Tibial nerve (tissue), 4 donors: ENCODE measurements around the gene LATS2. TPM values are rescaled to one million over a fixed set of nuclear protein-coding genes. Genes with fewer than 3 reads are reported as not detected.
"Not testable (repeated sequence)": the region's sequence is repeated elsewhere in the genome, so short reads cannot be mapped to it uniquely, and the experiment has no call there.

Source experiments
- DNase-seq, 2 donors: peaks; one replicate each; pipeline ENCODE4 v3.0.0-alpha.2; 2019; ENCODE audit warnings: low spot score in 2 of 2
- H3K27ac ChIP-seq, 4 donors: fragments of 200-600 bp; sonication (generic) in 3 of 4; one replicate each; pipeline ENCODE4 v1.5.1; 2017 to 2019; ENCODE audit warnings: mild to moderate bottlenecking in 1 of 4
- H3K27me3 ChIP-seq, 2 donors: fragments of 200-600 bp; sonication (generic) in 1 of 2; one replicate each; pipeline versions ENCODE4 v1.5.1 to v1.6.0; 2017 to 2019
- H3K36me3 ChIP-seq, 3 donors: fragments of 200-600 bp; sonication (generic); one replicate each; pipeline ENCODE4 v1.5.1; 2018 to 2019
- H3K4me1 ChIP-seq, 4 donors: fragments of 200-600 bp; sonication (generic) in 3 of 4; one replicate each; pipeline ENCODE4 v1.5.1; 2017 to 2019
- H3K4me3 ChIP-seq, 4 donors: fragments of 200-600 bp; sonication (generic) in 3 of 4; one replicate each; pipeline ENCODE4 v1.5.1; 2017 to 2019; ENCODE audit warnings: mild to moderate bottlenecking in 1 of 4, moderate library complexity in 1 of 4
- H3K9me3 ChIP-seq, 4 donors: fragments of 200-600 bp; sonication (generic) in 3 of 4; one replicate each; pipeline ENCODE4 v1.5.1; 2017 to 2019
- EP300 ChIP-seq, 2 donors: sonication (generic); formaldehyde crosslinking; IDR thresholded peaks; one replicate each; pipeline ENCODE4 v1.6.1; 2017; ENCODE audit warnings: antibody characterized with exemption in 2 of 2, mild to moderate bottlenecking in 1 of 2
- POLR2A ChIP-seq, 2 donors: fragments of 450-650 bp; IDR thresholded peaks; one replicate each; pipeline ENCODE4 v1.6.1; 2017; ENCODE audit warnings: antibody characterized with exemption in 2 of 2, mild to moderate bottlenecking in 2 of 2, moderate library complexity in 2 of 2
- WGBS, 2 donors: methylation state at CpG; one replicate each; pipeline ENCODE4 v1.1.5; 2018; 5-methylcytosine and 5-hydroxymethylcytosine counted together
- total RNA-seq, 4 donors: library from RNA; depleted of rRNA; stranded (reverse); fragments of >200 nt; gene quantifications; one replicate each; pipeline ENCODE4 v1.1.0, GENCODE V29; 2016
- TF ChIP-seq, protein P1 (sequence below), 5 experiments: fragments of 200-600 bp in 3 of 5; fragments of 450-650 bp in 2 of 5; sonication (generic) in 3 of 5; IDR thresholded peaks; one replicate each; pipeline ENCODE4 v1.5.1; 2016 to 2019; ENCODE audit warnings: antibody characterized with exemption in 5 of 5, mild to moderate bottlenecking in 3 of 5, moderate library complexity in 2 of 5

The LATS2 gene
- total RNA-seq, 4 donors from 2014 or later = 40.2 to 49.4 (median 42.3) TPM

DNA sequence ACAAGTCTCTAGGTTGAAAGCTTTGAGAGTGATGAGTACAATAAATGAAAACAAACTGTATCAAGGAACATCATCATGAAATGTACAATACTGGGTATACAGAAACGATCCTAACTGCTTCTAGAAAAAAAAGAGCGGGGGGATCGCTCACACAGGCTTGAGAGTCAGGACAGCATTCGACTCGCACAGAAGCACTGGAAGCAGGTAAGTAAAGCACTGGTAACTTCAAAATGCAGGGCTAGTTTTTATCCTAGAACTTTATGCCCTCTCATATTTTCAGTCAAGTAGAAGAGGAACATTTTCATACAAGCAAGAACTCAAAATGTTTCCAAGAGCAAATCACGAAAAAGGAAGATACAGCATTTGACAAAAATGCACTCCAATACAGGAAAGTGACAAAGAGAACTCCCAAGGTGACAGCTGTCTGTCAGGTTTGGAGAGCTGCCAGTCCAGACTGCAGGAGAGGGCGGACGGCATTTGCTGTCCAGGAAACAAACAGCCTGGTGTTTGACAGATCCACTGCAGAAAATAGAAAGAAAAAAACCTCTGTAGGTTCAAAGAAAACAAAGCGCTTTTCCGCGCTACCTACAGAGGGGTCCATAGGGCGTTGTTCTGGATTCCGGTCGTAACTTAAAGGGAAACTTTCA, 100.6 kb downstream of the LATS2 start:
- Histone ChIP-seq H3K27ac (no peak overlapping the region), H3K4me1 (no peaks in the 10 kb centered on the region), H3K27me3 (no peaks in the 10 kb centered on the region), H3K9me3 (no peaks in the 10 kb centered on the region), H3K36me3 (no peaks in the 10 kb centered on the region), H3K4me3 (no peak overlapping the region)
- TF ChIP-seq, protein P1, sequence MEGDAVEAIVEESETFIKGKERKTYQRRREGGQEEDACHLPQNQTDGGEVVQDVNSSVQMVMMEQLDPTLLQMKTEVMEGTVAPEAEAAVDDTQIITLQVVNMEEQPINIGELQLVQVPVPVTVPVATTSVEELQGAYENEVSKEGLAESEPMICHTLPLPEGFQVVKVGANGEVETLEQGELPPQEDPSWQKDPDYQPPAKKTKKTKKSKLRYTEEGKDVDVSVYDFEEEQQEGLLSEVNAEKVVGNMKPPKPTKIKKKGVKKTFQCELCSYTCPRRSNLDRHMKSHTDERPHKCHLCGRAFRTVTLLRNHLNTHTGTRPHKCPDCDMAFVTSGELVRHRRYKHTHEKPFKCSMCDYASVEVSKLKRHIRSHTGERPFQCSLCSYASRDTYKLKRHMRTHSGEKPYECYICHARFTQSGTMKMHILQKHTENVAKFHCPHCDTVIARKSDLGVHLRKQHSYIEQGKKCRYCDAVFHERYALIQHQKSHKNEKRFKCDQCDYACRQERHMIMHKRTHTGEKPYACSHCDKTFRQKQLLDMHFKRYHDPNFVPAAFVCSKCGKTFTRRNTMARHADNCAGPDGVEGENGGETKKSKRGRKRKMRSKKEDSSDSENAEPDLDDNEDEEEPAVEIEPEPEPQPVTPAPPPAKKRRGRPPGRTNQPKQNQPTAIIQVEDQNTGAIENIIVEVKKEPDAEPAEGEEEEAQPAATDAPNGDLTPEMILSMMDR (IDR thresholded peaks at IDR 0.05) = no peak
- TF ChIP-seq POLR2A (IDR thresholded peaks at IDR 0.05) = no peak
- TF ChIP-seq EP300 (IDR thresholded peaks at IDR 0.05) = no peak
- DNase-seq = no peak
- WGBS, 2 donors = 36 to 43% methylated on average over 14 of the region's 14 CpGs

DNA sequence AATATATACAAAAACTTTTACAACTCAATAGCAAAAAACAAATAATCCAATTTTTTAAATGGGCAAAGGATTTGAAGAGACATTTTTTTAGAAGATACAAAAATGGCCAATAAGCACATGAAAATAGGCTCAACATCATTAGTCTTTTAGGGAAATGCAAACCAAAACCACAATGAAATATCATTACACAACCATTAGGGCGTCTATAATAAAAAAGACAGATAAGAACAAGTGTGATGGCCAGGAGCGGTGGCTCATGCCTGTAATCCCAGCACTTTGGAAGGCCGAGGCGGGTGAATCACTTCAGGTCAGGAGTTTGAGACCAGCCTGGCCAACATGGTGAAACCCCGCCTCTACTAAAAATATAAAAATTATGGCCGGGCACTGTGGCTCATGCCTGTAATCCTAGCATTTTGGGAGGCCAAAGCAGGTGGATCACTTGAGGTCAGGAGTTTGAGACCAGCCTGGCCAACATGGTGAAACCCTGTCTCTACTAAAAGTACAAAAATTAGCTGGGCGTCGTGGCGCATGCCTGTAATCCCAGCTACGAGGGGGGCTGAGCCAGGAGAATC, 104.3 kb downstream of the LATS2 start:
- H3K27ac ChIP-seq = not testable (repeated sequence)

DNA sequence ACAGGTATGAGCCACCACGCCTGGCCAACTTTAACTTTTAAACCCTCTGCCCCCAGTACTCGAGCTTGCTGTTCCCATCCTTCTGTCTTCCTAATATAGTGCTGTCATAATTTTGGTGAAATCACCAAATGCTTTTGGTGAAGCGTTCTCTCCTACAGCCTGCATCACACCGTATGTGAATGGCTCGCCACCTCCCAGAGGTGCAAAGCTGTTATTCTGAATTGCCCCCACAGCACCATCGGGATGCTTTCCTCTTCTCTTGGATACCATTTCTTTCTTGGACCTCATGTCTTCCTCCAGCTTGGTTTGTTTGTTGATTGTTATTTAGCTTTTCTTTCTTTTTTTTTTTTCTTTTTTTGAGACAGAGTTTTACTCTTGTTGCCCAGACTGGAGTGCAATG, 105.9 kb downstream of the LATS2 start:
- no peaks in the 10 kb centered on the region for H3K4me1 ChIP-seq
- no peaks in the 10 kb centered on the region for H3K36me3 ChIP-seq
- no peak overlapping the region for H3K27ac ChIP-seq
- DNase-seq = no peak
- H3K4me3 ChIP-seq = no peak overlapping the region
- no peaks in the 10 kb centered on the region for H3K9me3 ChIP-seq
- 89 to 94% methylated on average over 6 of the region's 6 CpGs for WGBS, 2 donors
- peaks cover 0 to 5% of the 10 kb centered on the region in 2 donors for H3K27me3 ChIP-seq
- TF ChIP-seq EP300 (IDR thresholded peaks at IDR 0.05) (no peak), POLR2A (IDR thresholded peaks at IDR 0.05) (no peak)
- TF ChIP-seq, protein P1 (IDR thresholded peaks at IDR 0.05) = no peak

More for the DNA sequence above, 104.3 kb downstream of the LATS2 start:
- 89 to 91% methylated on average over 10 of the region's 10 CpGs for WGBS, 2 donors
- not testable (repeated sequence) for H3K4me3 ChIP-seq, H3K4me1 ChIP-seq, H3K27me3 ChIP-seq, H3K9me3 ChIP-seq, DNase-seq, H3K36me3 ChIP-seq

DNA sequence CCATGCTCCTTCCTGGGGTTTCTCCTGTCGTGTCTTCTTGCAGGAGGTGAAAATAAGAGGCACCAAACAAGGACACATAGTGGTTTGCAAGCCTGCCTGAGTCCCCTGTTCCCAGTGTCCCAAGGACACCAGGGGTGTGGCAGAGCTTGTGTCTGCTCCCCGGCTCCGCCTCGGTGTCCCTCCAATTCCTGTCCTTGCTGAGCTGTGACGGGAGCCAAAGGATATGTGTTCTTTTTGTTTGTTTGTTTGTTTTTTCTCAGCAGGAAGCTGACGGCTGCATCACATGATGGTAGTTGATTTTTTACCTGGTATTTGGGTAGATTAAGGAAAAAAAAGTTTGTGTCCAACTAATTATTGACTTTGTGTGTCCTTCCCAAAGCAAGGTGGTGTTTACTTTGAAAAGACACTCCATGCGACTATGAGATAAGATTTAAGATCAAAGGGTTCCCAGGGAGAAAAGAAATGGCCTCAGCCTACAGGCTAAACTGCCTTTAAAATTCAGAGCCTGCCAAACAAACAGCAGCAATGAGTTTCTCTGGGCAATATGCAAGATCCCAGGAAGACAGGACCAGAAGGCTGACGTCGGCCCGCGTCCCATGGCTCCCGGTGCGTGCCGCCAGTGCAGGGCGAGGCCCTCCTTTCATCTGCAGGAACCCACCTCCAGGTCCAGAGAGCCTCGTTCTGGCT, 108.0 kb downstream of the LATS2 start:
- TF ChIP-seq POLR2A (IDR thresholded peaks at IDR 0.05) (no peak), EP300 (IDR thresholded peaks at IDR 0.05) (no peak)
- TF ChIP-seq, protein P1 (IDR thresholded peaks at IDR 0.05) = no peak
- 76 to 82% methylated on average over 16 of the region's 16 CpGs for WGBS, 2 donors
- Histone ChIP-seq H3K27me3 (peaks cover 0 to 5% of the 10 kb centered on the region in 2 donors), H3K36me3 (no peaks in the 10 kb centered on the region), H3K4me1 (no peaks in the 10 kb centered on the region), H3K9me3 (no peaks in the 10 kb centered on the region), H3K27ac (no peak overlapping the region), H3K4me3 (no peak overlapping the region)
- DNase-seq = no peak

DNA sequence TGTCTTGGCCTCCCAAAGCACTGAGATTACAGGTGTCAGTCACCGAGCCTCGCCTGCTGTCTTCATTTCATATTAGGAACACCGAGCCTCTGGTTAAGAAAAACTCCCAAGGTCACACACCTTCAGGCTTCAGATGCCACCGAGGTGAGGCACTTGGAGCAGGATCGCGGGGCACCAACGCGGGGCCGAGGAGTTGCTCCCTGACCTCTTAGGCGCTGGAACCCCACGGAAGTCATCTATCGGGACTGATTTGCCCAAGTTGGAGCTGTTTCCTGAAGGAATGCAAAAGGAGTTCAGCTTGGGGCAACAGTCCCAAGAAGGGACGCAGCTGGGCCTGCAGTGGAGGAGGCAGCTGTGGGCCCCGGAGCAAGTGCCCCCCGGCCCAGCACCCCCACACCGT, 108.5 kb downstream of the LATS2 start:
- H3K36me3 ChIP-seq = no peaks in the 10 kb centered on the region
- no peaks in the 10 kb centered on the region for H3K9me3 ChIP-seq
- H3K4me3 ChIP-seq = no peak overlapping the region
- no peaks in the 10 kb centered on the region for H3K4me1 ChIP-seq
- TF ChIP-seq POLR2A (IDR thresholded peaks at IDR 0.05) = no peak
- TF ChIP-seq, protein P1 (IDR thresholded peaks at IDR 0.05) = no peak
- no peak for TF ChIP-seq EP300 (IDR thresholded peaks at IDR 0.05)
- peaks cover 0 to 5% of the 10 kb centered on the region in 2 donors for H3K27me3 ChIP-seq
- H3K27ac ChIP-seq = no peak overlapping the region
- WGBS, 2 donors = 79 to 83% methylated on average over 14 to 15 of the region's 16 CpGs
- no peak for DNase-seq

DNA sequence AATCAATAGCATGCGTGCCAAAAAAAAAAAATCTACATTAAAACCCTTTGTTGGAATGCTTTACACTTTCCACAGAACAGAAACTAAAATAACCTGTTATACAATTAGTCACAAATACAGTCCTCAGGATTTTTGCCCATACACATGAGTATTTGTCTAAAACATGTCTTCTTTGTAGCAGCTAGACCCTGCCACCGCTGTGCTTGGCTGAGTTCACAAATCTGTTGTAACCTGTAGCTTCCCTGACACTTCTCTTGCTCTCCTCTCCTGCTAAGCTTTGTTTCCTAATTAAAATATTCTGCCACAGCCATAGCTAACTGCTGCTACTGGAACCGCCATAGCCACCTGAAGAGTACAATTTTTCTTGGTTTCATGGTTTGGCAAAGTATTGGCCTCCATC, 113.4 kb downstream of the LATS2 start:
- Histone ChIP-seq H3K27me3 (peaks cover 0 to 20% of the 10 kb centered on the region in 2 donors), H3K4me1 (peaks cover 0 to 15% (median 1%) of the 10 kb centered on the region in 4 donors)
- not testable (repeated sequence) for DNase-seq, H3K36me3 ChIP-seq, H3K4me3 ChIP-seq, H3K9me3 ChIP-seq, H3K27ac ChIP-seq
- 69 to 80% methylated on average over 3 of the region's 3 CpGs for WGBS, 2 donors
